HG02763 (cell line): ENCODE results near the gene CRABP2.

Experiments used
- ATAC-seq: cut with Tn5 transposase; IDR thresholded peaks from one replicate; pipeline ENCODE4 v1.9.1; 2021; ENCODE audit warnings: mild to moderate bottlenecking, moderate library complexity; ENCODE audit not compliant: unreplicated experiment

The CRABP2 gene

GRCh38 chr1:156711011-156711817, 5.8 kb upstream of the CRABP2 start:
- ATAC-seq, result no peak

- no peak for ATAC-seq
Measured at GRCh38 chr1:156709757-156710489, 4.5 kb upstream of the CRABP2 start.

- ATAC-seq, result no peak
Measured at GRCh38 chr1:156709031-156709430, 3.6 kb upstream of the CRABP2 start.

- ATAC-seq, result no peak
Measured at GRCh38 chr1:156708218-156708661, 2.9 kb upstream of the CRABP2 start.

GRCh38 chr1:156707417-156708217, 2.2 kb upstream of the CRABP2 start:
- no peak for ATAC-seq

GRCh38 chr1:156706657-156707416, 1.5 kb upstream of the CRABP2 start:
- ATAC-seq, result no peak

- ATAC-seq, result no peak
Measured at GRCh38 chr1:156705918-156706656, 704 bp upstream of the CRABP2 start.

- ATAC-seq, result no peak
Measured at GRCh38 chr1:156704930-156705320, 458 bp downstream of the CRABP2 start.

- no peak for ATAC-seq
Measured at GRCh38 chr1:156704166-156704711, 1.1 kb downstream of the CRABP2 start.

- ATAC-seq, result no peak
Measured at GRCh38 chr1:156703741-156704140, 1.6 kb downstream of the CRABP2 start.

GRCh38 chr1:156703336-156703735, 2.0 kb downstream of the CRABP2 start:
- no peak for ATAC-seq

- ATAC-seq, result no peak
Measured at GRCh38 chr1:156700736-156701531, 4.4 kb downstream of the CRABP2 start.

- ATAC-seq, result no peak
Measured at GRCh38 chr1:156698995-156699394, 6.4 kb downstream of the CRABP2 start.

GRCh38 chr1:156697481-156697880, 7.9 kb downstream of the CRABP2 start:
- no peak for ATAC-seq

- no peak for ATAC-seq
Measured at GRCh38 chr1:156696755-156697154, 8.6 kb downstream of the CRABP2 start.

GRCh38 chr1:156694690-156694962, 10.8 kb downstream of the CRABP2 start:
- no peak for ATAC-seq

- ATAC-seq, result no peak
Measured at GRCh38 chr1:156693848-156694689, 11.3 kb downstream of the CRABP2 start.
